Activated CD4-positive, alpha-beta T cell treated with anti-CD3 and anti-CD28 coated beads for 4 hours (primary cell): Measurements from ENCODE around the gene TAX1BP1.

Experiments used
- DNase-seq, 2 donors: peaks; one replicate each; pipeline ENCODE4 v3.0.0-alpha.2; 2020

The TAX1BP1 gene

GRCh38 chr7:27739909-27740448 is at the start of gene TAX1BP1:
Gene TAX1BP1 (plus strand): TSS chr7:27740162. CDS start chr7:27748525, 8,363 bp downstream.
- peak; percentile 92 to 95 for DNase-seq

- DNase-seq, result no peak
Observed at GRCh38 chr7:27690649-27691048, 49.3 kb upstream of the TAX1BP1 start.

- no peak for DNase-seq
Observed at GRCh38 chr7:27693794-27694193, 46.2 kb upstream of the TAX1BP1 start.

GRCh38 chr7:27695096-27695495 is 44.9 kb upstream of the TAX1BP1 start:
- no peak for DNase-seq

- no peak for DNase-seq
Observed at GRCh38 chr7:27697861-27698430, 42.0 kb upstream of the TAX1BP1 start.

- no peak for DNase-seq
Observed at GRCh38 chr7:27699751-27700150, 40.2 kb upstream of the TAX1BP1 start.

GRCh38 chr7:27700501-27700900 is 39.5 kb upstream of the TAX1BP1 start:
- no peak for DNase-seq

GRCh38 chr7:27703181-27703580 is 36.8 kb upstream of the TAX1BP1 start:
- DNase-seq, result no peak

GRCh38 chr7:27704422-27705199 is 35.4 kb upstream of the TAX1BP1 start:
- no peak for DNase-seq

- DNase-seq, result no peak
Observed at GRCh38 chr7:27705200-27705594, 34.8 kb upstream of the TAX1BP1 start.

GRCh38 chr7:27708485-27708884 is 31.5 kb upstream of the TAX1BP1 start:
- DNase-seq, result no peak

GRCh38 chr7:27709137-27710075 is 30.6 kb upstream of the TAX1BP1 start:
- no peak for DNase-seq

GRCh38 chr7:27712217-27712616 is 27.7 kb upstream of the TAX1BP1 start:
- no peak for DNase-seq

GRCh38 chr7:27714831-27715444 is 25.0 kb upstream of the TAX1BP1 start:
- no peak for DNase-seq

GRCh38 chr7:27723085-27723484 is 16.9 kb upstream of the TAX1BP1 start:
- no peak for DNase-seq

GRCh38 chr7:27727058-27727457 is 12.9 kb upstream of the TAX1BP1 start:
- DNase-seq, result no peak

GRCh38 chr7:27730112-27730511 is 9.8 kb upstream of the TAX1BP1 start:
- DNase-seq, result no peak

- DNase-seq, result no peak
Observed at GRCh38 chr7:27734583-27734982, 5.4 kb upstream of the TAX1BP1 start.

GRCh38 chr7:27735165-27735564 is 4.8 kb upstream of the TAX1BP1 start:
- no peak for DNase-seq

- no peak for DNase-seq
Observed at GRCh38 chr7:27735831-27736230, 4.1 kb upstream of the TAX1BP1 start.

GRCh38 chr7:27737178-27737577 is 2.8 kb upstream of the TAX1BP1 start:
- DNase-seq, result no peak

- no peak for DNase-seq
Observed at GRCh38 chr7:27737616-27738015, 2.3 kb upstream of the TAX1BP1 start.
